HepG2 (cell line): ENCODE data around the gene SLC9A9. TPM values are rescaled to one million over a fixed set of nuclear protein-coding genes. Genes with fewer than 3 reads are reported as not detected.
"Not testable (repeated sequence)": the region's sequence is repeated elsewhere in the genome, so short reads cannot be mapped to it uniquely, and the experiment has no call there.

ENCODE experiments used
- ATAC-seq: fragments of 200-7000 bp; cut with Tn5 transposase; 3 replicates; pipeline ENCODE4 v1.9.1; 2020; ENCODE audit warnings: mild to moderate bottlenecking, moderate library complexity
- BruUV-seq: library from RNA; stranded (reverse); fragments of 400-500 nt; replicated peaks from 2 replicates; lab custom pipeline; 2021; lab: Mats Ljungman, UMichigan
- CTCF ChIA-PET: fragments of 300-600 bp; formaldehyde crosslinking; extraction: SDS; loops from one replicate; lab custom pipeline; 2021; ENCODE audit warnings: low total read pairs, inconsistent platforms, low intra/inter-chr PET ratio; lab: Yijun Ruan, JAX
- POLR2A ChIA-PET: fragments of 350-600 bp; sonication (Branson Sonifier 250); formaldehyde crosslinking; loops from one replicate; lab custom pipeline; 2020; ENCODE audit warnings: antibody characterized with exemption, inconsistent platforms; lab: Yijun Ruan, JAX
- DNase-seq: peaks from one replicate; pipeline ENCODE4 v3.0.0-alpha.2; 2015; ENCODE audit warnings: low spot score
- FAIRE-seq: peaks from 3 replicates; lab custom pipeline; 2011; peaks lifted over from hg19 to GRCh38; lab: Jason Lieb, UNC
- H2AFZ ChIP-seq: one replicate; pipeline ENCODE4 v1.6.1; 2011; ENCODE audit warnings: low read length, inconsistent platforms
- H3K27ac ChIP-seq: fragments of 300-600 bp; 3 replicates; pipeline ENCODE4 v1.8.0; 2011; ENCODE audit warnings: mixed run types, mild to moderate bottlenecking, mixed read lengths, low read length, inconsistent platforms; ENCODE audit not compliant: insufficient read depth; ENCODE audit errors: extremely low read length
- H3K27me3 ChIP-seq, 2 experiments: fragments of 200-600 bp in 1 of 2; 2 replicates in 1 of 2; 3 replicates in 1 of 2; pipeline versions ENCODE4 v1.6.0 to v1.8.0; 2011; ENCODE audit warnings: low read length in 2 of 2, mild to moderate bottlenecking in 2 of 2, moderate library complexity in 2 of 2, inconsistent platforms in 1 of 2; ENCODE audit not compliant: insufficient read depth in 2 of 2, control insufficient read depth in 1 of 2
- H3K36me3 ChIP-seq, 2 experiments: fragments of 200-600 bp in 1 of 2; replicated peaks in 1 of 2; 2 replicates in 1 of 2; 3 replicates in 1 of 2; pipeline versions ENCODE4 v1.5.1 to v1.8.0; 2011; ENCODE audit warnings: low read length in 2 of 2, inconsistent platforms in 1 of 2; ENCODE audit not compliant: insufficient read depth in 2 of 2, control insufficient read depth in 1 of 2
- H3K4me1 ChIP-seq: 2 replicates; pipeline ENCODE4 v1.5.1; 2012; ENCODE audit warnings: low read length, inconsistent platforms; ENCODE audit not compliant: insufficient read depth
- H3K4me2 ChIP-seq: 2 replicates; pipeline ENCODE4 v1.6.0; 2011; ENCODE audit warnings: low read depth, low read length, inconsistent platforms
- H3K4me3 ChIP-seq, 3 experiments: fragments of 200-600 bp in 1 of 3; sonication (generic), shearing (Covaris generic) in 1 of 3; replicated peaks in 1 of 3; 2 replicates each; pipeline ENCODE4 v1.5.1; 2011 to 2016; ENCODE audit warnings: low read length in 3 of 3, inconsistent platforms in 2 of 3, low read depth in 2 of 3, mild to moderate bottlenecking in 2 of 3, control low read depth in 1 of 3, mixed read lengths in 1 of 3; ENCODE audit not compliant: insufficient read depth in 1 of 3
- H3K79me2 ChIP-seq: one replicate; pipeline ENCODE4 v1.6.1; 2011; ENCODE audit warnings: low read length, inconsistent platforms; ENCODE audit not compliant: insufficient read depth
- H3K9ac ChIP-seq: 2 replicates; pipeline ENCODE4 v1.6.0; 2011; ENCODE audit warnings: mild to moderate bottlenecking, low read depth, low read length, inconsistent platforms; ENCODE audit not compliant: insufficient read depth
- H3K9me3 ChIP-seq: 2 replicates; pipeline ENCODE4 v1.5.1; 2012; ENCODE audit warnings: mild to moderate bottlenecking, low read length
- H4K20me1 ChIP-seq: 2 replicates; pipeline ENCODE4 v1.6.0; 2011; ENCODE audit warnings: inconsistent platforms, mild to moderate bottlenecking, low read length, moderate library complexity; ENCODE audit not compliant: insufficient read depth
- ARNT2 ChIP-seq: sonication (generic); formaldehyde crosslinking; IDR thresholded peaks from 2 replicates; pipeline ENCODE4 v1.8.0; 2022; ENCODE audit warnings: mild to moderate bottlenecking, low read depth, missing genetic modification reagents, moderate library complexity
- CC2D1A ChIP-seq: sonication (generic); formaldehyde crosslinking; IDR thresholded peaks from 2 replicates; pipeline ENCODE4 v1.8.1; 2023; ENCODE audit warnings: mild to moderate bottlenecking, missing genetic modification reagents
- DDIT3 ChIP-seq: sonication (generic); formaldehyde crosslinking; IDR thresholded peaks from 2 replicates; pipeline ENCODE4 v1.4.0; 2020; ENCODE audit warnings: mild to moderate bottlenecking, missing genetic modification reagents
- NR2C2 ChIP-seq: sonication (generic); formaldehyde crosslinking; IDR thresholded peaks from 2 replicates; pipeline ENCODE4 v1.4.0; 2020; ENCODE audit warnings: missing genetic modification reagents, mild to moderate bottlenecking, moderate library complexity, borderline replicate concordance
- PLRG1 ChIP-seq: fragments of 450-650 bp; conservative IDR thresholded peaks from 2 replicates; pipeline ENCODE4 v1.6.1; 2016
- RELA ChIP-seq: sonication (generic); formaldehyde crosslinking; IDR thresholded peaks from 2 replicates; pipeline ENCODE4 v1.4.0; 2020; ENCODE audit warnings: missing genetic modification reagents
- SNAPC2 ChIP-seq: sonication (generic); formaldehyde crosslinking; IDR thresholded peaks from 2 replicates; pipeline ENCODE4 v1.8.1; 2022; ENCODE audit warnings: mild to moderate bottlenecking, missing genetic modification reagents
- TBP ChIP-seq: sonication (generic); formaldehyde crosslinking; IDR thresholded peaks from 2 replicates; pipeline ENCODE4 v1.5.0; 2020; ENCODE audit warnings: missing genetic modification reagents
- ZNF124 ChIP-seq: sonication (generic); formaldehyde crosslinking; IDR thresholded peaks from 2 replicates; pipeline ENCODE4 v1.4.0; 2020; ENCODE audit warnings: missing genetic modification reagents
- ZNF589 ChIP-seq: sonication (generic); formaldehyde crosslinking; conservative IDR thresholded peaks from 2 replicates; pipeline ENCODE4 v1.8.0; 2022; ENCODE audit warnings: mild to moderate bottlenecking, moderate library complexity, missing genetic modification reagents
- ZNF737 ChIP-seq: sonication (generic); formaldehyde crosslinking; IDR thresholded peaks from 2 replicates; pipeline ENCODE4 v1.5.0; 2020; ENCODE audit warnings: missing genetic modification reagents, mild to moderate bottlenecking, borderline replicate concordance
- ZSCAN9 ChIP-seq: IDR thresholded peaks from 2 replicates; pipeline ENCODE4 v1.6.1; 2016; ENCODE audit warnings: borderline replicate concordance
- WGBS: methylation state at CpG from one replicate; pipeline ENCODE4 v1.1.6; 2017; ENCODE audit warnings: low lambda C conversion rate; 5-methylcytosine and 5-hydroxymethylcytosine counted together
- in situ Hi-C: cut with HindIII; loops from 2 replicates; pipeline ENCODE4 v1.10.0; 2017; ENCODE audit warnings: low pct_unique_long_range_greater_than_20kb; ENCODE audit not compliant: extremely low pct_ligation_motif_present
- intact Hi-C: fragments of 100-400 bp; cut with micrococcal nuclease; formaldehyde crosslinking; loops from one replicate; pipeline ENCODE4 v1.10.0; 2022; ENCODE audit not compliant: unreplicated experiment
- polyA plus RNA-seq, 8 experiments: library from polyadenylated mRNA; depleted of rRNA in 3 of 8; stranded (reverse) in 7 of 8; unstranded in 1 of 8; fragments of >200 nt; fragmentation: Illumina TruSeq in 4 of 8; extraction: Trizol in 4 of 8; gene quantifications; 2 replicates each; pipeline versions ENCODE4 v1.2.1 to v1.2.3, GENCODE V29; 2011 to 2016; ENCODE audit warnings: low read depth in 4 of 8, missing spikeins in 1 of 8, mixed read lengths in 1 of 8; ENCODE audit not compliant: insufficient read depth in 1 of 8
- total RNA-seq, 5 experiments: library from RNA; depleted of rRNA; stranded (reverse); fragments of >200 nt; fragmentation: Illumina TruSeq; extraction: Trizol; gene quantifications; 2 replicates each; pipeline ENCODE4 v1.2.3, GENCODE V29; 2016; ENCODE audit warnings: low read depth in 1 of 5
- TF ChIP-seq, protein P1 (sequence below): sonication (generic); formaldehyde crosslinking; conservative IDR thresholded peaks from 2 replicates; pipeline ENCODE4 v1.4.0; 2020; ENCODE audit warnings: missing genetic modification reagents

Gene SLC9A9
- total and polyA plus RNA-seq, 2 of the 13 experiments (the other 11 are each of a cell fraction or from before 2014, with no cell fraction given), result not detected

DNA sequence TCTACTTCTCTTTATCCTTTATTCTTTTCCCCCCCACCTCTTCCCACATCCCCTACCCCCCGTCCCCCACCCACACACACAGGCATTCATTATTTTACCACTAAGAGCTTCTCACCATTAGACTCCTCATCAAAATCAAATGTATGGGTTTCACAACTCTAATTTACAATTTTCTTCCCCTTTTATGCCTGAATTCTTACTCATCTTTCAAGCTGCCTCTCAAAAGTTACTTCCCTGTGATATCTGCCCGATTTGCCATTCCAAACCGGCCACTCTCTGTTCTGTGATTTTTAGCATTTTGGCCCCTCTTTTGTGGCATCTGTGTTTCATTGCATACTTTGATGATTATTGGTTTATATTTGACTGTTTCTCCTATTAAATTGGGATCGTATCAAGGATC lies 42.2 kb downstream of the SLC9A9 start:
- H3K27me3 ChIP-seq, result no peaks in the 10 kb centered on the region; a peak in 1 of 5 replicates
- intact Hi-C loops, result no loop called here
- no peak overlapping the region for H3K4me2 ChIP-seq
- ATAC-seq, result no peak
- H2AFZ ChIP-seq, result no peak overlapping the region
- no peak for DNase-seq
- H3K4me1 ChIP-seq, result no peaks in the 10 kb centered on the region
- in situ Hi-C loops, result no loop called here
- TF ChIP-seq, protein P1, sequence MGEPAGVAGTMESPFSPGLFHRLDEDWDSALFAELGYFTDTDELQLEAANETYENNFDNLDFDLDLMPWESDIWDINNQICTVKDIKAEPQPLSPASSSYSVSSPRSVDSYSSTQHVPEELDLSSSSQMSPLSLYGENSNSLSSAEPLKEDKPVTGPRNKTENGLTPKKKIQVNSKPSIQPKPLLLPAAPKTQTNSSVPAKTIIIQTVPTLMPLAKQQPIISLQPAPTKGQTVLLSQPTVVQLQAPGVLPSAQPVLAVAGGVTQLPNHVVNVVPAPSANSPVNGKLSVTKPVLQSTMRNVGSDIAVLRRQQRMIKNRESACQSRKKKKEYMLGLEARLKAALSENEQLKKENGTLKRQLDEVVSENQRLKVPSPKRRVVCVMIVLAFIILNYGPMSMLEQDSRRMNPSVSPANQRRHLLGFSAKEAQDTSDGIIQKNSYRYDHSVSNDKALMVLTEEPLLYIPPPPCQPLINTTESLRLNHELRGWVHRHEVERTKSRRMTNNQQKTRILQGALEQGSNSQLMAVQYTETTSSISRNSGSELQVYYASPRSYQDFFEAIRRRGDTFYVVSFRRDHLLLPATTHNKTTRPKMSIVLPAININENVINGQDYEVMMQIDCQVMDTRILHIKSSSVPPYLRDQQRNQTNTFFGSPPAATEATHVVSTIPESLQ (CRISPR knock-in tag), result no peak
- TF ChIP-seq ZSCAN9 (CRISPR knock-in tag), result no peak
- TF ChIP-seq TBP (CRISPR knock-in tag), result no peak
- no peak for TF ChIP-seq NR2C2 (CRISPR knock-in tag)
- no peak for TF ChIP-seq ARNT2 (CRISPR knock-in tag)
- no peak for TF ChIP-seq DDIT3 (CRISPR knock-in tag)
- TF ChIP-seq RELA, result no peak
- TF ChIP-seq ZNF589 (CRISPR knock-in tag), result no peak
- no peak for TF ChIP-seq CC2D1A (CRISPR knock-in tag)
- no peak for TF ChIP-seq SNAPC2 (CRISPR knock-in tag)
- TF ChIP-seq PLRG1, result no peak
- no peak for TF ChIP-seq ZNF737
- TF ChIP-seq ZNF124, result no peak
- H3K36me3 ChIP-seq, result no peaks in the 10 kb centered on the region
- no peak overlapping the region for H3K9ac ChIP-seq
- H4K20me1 ChIP-seq, result no peaks in the 10 kb centered on the region
- ChIA-PET CTCF (no interaction called here), POLR2A (no interaction called here)
- BruUV-seq, result no TSS peak
- no peaks in the 10 kb centered on the region for H3K9me3 ChIP-seq
- no peaks in the 10 kb centered on the region for H3K79me2 ChIP-seq
- no peak overlapping the region for H3K4me3 ChIP-seq
- WGBS, result 4% methylated on average over 4 of the region's 4 CpGs
- no peak overlapping the region for H3K27ac ChIP-seq
- FAIRE-seq, result no peak

DNA sequence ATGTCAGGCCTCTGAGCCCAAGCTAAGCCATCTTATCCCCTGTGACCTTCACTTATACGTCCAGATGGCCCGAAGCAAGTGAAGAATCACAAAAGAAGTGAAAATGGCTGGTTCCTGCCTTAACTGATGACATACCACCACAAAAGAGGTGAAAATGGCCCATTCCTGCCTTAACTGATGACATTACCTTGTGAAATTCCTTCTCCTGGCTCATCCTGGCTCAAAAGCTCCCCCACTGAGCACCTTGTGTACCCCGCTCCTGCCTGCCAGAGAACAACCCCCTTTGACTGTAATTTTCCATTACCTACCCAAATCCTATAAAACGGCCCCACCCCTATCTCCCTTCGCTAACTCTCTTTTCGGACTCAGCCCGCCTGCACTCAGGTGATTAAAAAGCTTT lies 42.8 kb downstream of the SLC9A9 start:
- FAIRE-seq, intact Hi-C loops, H3K27me3 ChIP-seq, BruUV-seq, H3K4me1 ChIP-seq, in situ Hi-C loops, H4K20me1 ChIP-seq, POLR2A ChIA-PET, H3K9me3 ChIP-seq, CTCF ChIA-PET, H3K36me3 ChIP-seq, ATAC-seq, H3K27ac ChIP-seq, H3K4me2 ChIP-seq, DNase-seq, H2AFZ ChIP-seq, H3K9ac ChIP-seq, H3K79me2 ChIP-seq, H3K4me3 ChIP-seq: not testable (repeated sequence)
- WGBS, result 13% methylated on average over 7 of the region's 7 CpGs

DNA sequence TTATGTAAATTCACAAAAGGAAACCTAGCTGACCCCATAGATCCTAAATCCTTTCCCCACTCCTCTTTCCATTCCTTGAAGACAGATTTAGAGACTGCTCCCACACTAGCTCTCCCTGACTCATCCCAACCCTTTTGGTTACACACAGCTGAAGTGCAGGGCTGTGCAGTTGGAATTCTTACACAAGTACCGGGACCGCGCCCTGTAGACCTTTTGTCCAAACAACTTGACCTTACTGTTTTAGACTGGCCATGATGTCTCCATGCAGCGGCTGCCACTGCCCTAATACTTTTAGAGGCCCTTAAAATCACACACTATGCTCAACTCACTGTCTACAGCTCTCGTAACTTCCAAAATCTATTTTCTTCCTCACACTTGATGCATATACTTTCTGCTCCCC lies 47.2 kb downstream of the SLC9A9 start:
- H3K9ac ChIP-seq, H3K9me3 ChIP-seq, POLR2A ChIA-PET, BruUV-seq, intact Hi-C loops, H4K20me1 ChIP-seq, H3K4me3 ChIP-seq, DNase-seq, H3K79me2 ChIP-seq, H3K4me1 ChIP-seq, H2AFZ ChIP-seq, ATAC-seq, H3K27me3 ChIP-seq, CTCF ChIA-PET, H3K27ac ChIP-seq, FAIRE-seq, in situ Hi-C loops, H3K36me3 ChIP-seq, H3K4me2 ChIP-seq: not testable (repeated sequence)
- WGBS, result 30% methylated on average over 5 of the region's 5 CpGs
